Renal cortex interstitium (tissue), 11 donors: Measurements from ENCODE around the gene NPR3. TPM values are rescaled to one million over a fixed set of nuclear protein-coding genes. Genes with fewer than 3 reads are reported as not detected.
A peak's percentile ranks its signal among the peaks of the same experiment; 100 is the strongest.

ENCODE experiments used
- DNase-seq, 11 donors: peaks; one replicate each; pipeline ENCODE4 v3.0.0-alpha.2; 2013; ENCODE audit warnings: low read depth in 9 of 11, low spot score in 4 of 11; ENCODE audit errors: extremely low read depth in 1 of 11
- polyA plus RNA-seq, 3 donors: library from polyadenylated mRNA; unstranded; fragments of 120-200 nt; gene quantifications; one replicate each; pipeline ENCODE4 v1.2.1, GENCODE V29; 2013; ENCODE audit not compliant: insufficient read length in 3 of 3

The NPR3 gene
- polyA plus RNA-seq, 3 donors = 20.0 to 31.2 (median 22.3) TPM

- DNase-seq = peak in 2 of 11 donors; percentile 20 to 30
Observed at GRCh38 chr5:32707418-32707997, 3.6 kb upstream of the NPR3 start.

GRCh38 chr5:32708949-32709348, 2.2 kb upstream of the NPR3 start:
- DNase-seq = peak in 1 of 11 donors; percentile 20

- peak in 4 of 11 donors; percentile 72 to 84 (median 78) for DNase-seq
Observed at GRCh38 chr5:32709750-32710549, 1.2 kb upstream of the NPR3 start.

GRCh38 chr5:32711362-32711680, 200 bp downstream of the NPR3 start:
- no peak for DNase-seq

- peak in 2 of 11 donors; percentile 14 to 15 for DNase-seq
Observed at GRCh38 chr5:32711681-32712480, 760 bp downstream of the NPR3 start.

- peak in 1 of 11 donors; percentile 12 for DNase-seq
Observed at GRCh38 chr5:32712481-32713360, 1.6 kb downstream of the NPR3 start.

GRCh38 chr5:32713361-32713769, 2.2 kb downstream of the NPR3 start:
- DNase-seq = peak in 1 of 11 donors; percentile 24

GRCh38 chr5:32713770-32714381, 2.8 kb downstream of the NPR3 start:
- peak in 2 of 11 donors; percentile 20 to 34 for DNase-seq

- no peak for DNase-seq
Observed at GRCh38 chr5:32714836-32715235, 3.7 kb downstream of the NPR3 start.

- no peak for DNase-seq
Observed at GRCh38 chr5:32720300-32720699, 9.2 kb downstream of the NPR3 start.

- no peak for DNase-seq
Observed at GRCh38 chr5:32721626-32722025, 10.5 kb downstream of the NPR3 start.

GRCh38 chr5:32722957-32723356, 11.8 kb downstream of the NPR3 start:
- no peak for DNase-seq

GRCh38 chr5:32724526-32724925, 13.4 kb downstream of the NPR3 start:
- DNase-seq = no peak

GRCh38 chr5:32726086-32726557, 15.0 kb downstream of the NPR3 start:
- no peak for DNase-seq

- no peak for DNase-seq
Observed at GRCh38 chr5:32729651-32730050, 18.5 kb downstream of the NPR3 start.

- no peak for DNase-seq
Observed at GRCh38 chr5:32733590-32734340, 22.6 kb downstream of the NPR3 start.

- DNase-seq = no peak
Observed at GRCh38 chr5:32734827-32735378, 23.8 kb downstream of the NPR3 start.
